OCI-LY1 (cell line): ENCODE results near the gene KCNT1.

Experiments used
- CTCF ChIP-seq: fragments of 200-600 bp; sonication (generic), shearing (Covaris generic); IDR thresholded peaks from 2 replicates; pipeline ENCODE4 v1.5.1; 2017; ENCODE audit warnings: mild to moderate bottlenecking, antibody characterized with exemption, low read length, moderate library complexity, mixed read lengths
- EZH2 ChIP-seq: fragments of 200-600 bp; sonication (generic), shearing (Covaris generic); IDR thresholded peaks from 2 replicates; pipeline ENCODE4 v1.8.0; 2017; ENCODE audit warnings: borderline replicate concordance, mixed run types, mild to moderate bottlenecking, antibody characterized with exemption, low read length, moderate library complexity, mixed read lengths

- TF ChIP-seq CTCF (no peak), EZH2 (no peak)
Measured at GRCh38 chr9:135835131-135835530, 133.1 kb downstream of the KCNT1 start.
